ENCODE results near the gene TFIP11.

- TF ChIP-seq, protein P1, sequence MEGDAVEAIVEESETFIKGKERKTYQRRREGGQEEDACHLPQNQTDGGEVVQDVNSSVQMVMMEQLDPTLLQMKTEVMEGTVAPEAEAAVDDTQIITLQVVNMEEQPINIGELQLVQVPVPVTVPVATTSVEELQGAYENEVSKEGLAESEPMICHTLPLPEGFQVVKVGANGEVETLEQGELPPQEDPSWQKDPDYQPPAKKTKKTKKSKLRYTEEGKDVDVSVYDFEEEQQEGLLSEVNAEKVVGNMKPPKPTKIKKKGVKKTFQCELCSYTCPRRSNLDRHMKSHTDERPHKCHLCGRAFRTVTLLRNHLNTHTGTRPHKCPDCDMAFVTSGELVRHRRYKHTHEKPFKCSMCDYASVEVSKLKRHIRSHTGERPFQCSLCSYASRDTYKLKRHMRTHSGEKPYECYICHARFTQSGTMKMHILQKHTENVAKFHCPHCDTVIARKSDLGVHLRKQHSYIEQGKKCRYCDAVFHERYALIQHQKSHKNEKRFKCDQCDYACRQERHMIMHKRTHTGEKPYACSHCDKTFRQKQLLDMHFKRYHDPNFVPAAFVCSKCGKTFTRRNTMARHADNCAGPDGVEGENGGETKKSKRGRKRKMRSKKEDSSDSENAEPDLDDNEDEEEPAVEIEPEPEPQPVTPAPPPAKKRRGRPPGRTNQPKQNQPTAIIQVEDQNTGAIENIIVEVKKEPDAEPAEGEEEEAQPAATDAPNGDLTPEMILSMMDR (IDR thresholded peaks at IDR 0.05; ENCODE audit: low read depth, low read length), result no peak
- TF ChIP-seq EZH2phosphoT487 (IDR thresholded peaks at IDR 0.05; ENCODE audit: low read depth), result no peak
Observed at GRCh38 chr22:26514419-26515161, 2.3 kb upstream of the TFIP11 start.

Measured in OCI-LY3 (cell line).